GM19397 (cell line): ENCODE results near the gene TMEM231.

Experiments used
- ATAC-seq: cut with Tn5 transposase; IDR thresholded peaks from one replicate; pipeline ENCODE4 v1.9.1; 2021; ENCODE audit warnings: mild to moderate bottlenecking, moderate library complexity; ENCODE audit not compliant: unreplicated experiment

The TMEM231 gene

GRCh38 chr16:75495076-75495674 lies 60.9 kb downstream of the TMEM231 start, which contains the start of gene CHST6:
CHST6 (minus strand) TSS chr16:75495441; CDS start chr16:75479828, 15,613 bp downstream.
- ATAC-seq: peak; percentile 74

- no peak for ATAC-seq
Observed at GRCh38 chr16:75494661-75495075, 61.4 kb downstream of the TMEM231 start.

GRCh38 chr16:75494184-75494583 lies 61.9 kb downstream of the TMEM231 start:
- no peak for ATAC-seq

- no peak for ATAC-seq
Observed at GRCh38 chr16:75491876-75492275, 64.2 kb downstream of the TMEM231 start.

- no peak for ATAC-seq
Observed at GRCh38 chr16:75488322-75488721, 67.7 kb downstream of the TMEM231 start.
